Astrocyte (in vitro differentiated cells and primary cell): ENCODE results near the gene GADD45B. TPM values are rescaled to one million over a fixed set of nuclear protein-coding genes. Genes with fewer than 3 reads are reported as not detected.

Source experiments
- DNase-seq: peaks from one replicate; pipeline ENCODE4 v3.0.0-alpha.2; 2010; ENCODE audit warnings: low read depth
- FAIRE-seq: peaks from 2 replicates; lab custom pipeline; 2011; peaks lifted over from hg19 to GRCh38; lab: Jason Lieb, UNC
- H2AFZ ChIP-seq: 2 replicates; pipeline ENCODE4 v1.6.0; 2012; ENCODE audit warnings: low read depth, low read length, inconsistent platforms
- H3K27ac ChIP-seq: 2 replicates; pipeline ENCODE4 v1.5.1; 2011; ENCODE audit warnings: low read depth, low read length, inconsistent platforms
- H3K27me3 ChIP-seq: 2 replicates; pipeline ENCODE4 v1.6.0; 2011; ENCODE audit warnings: low read length, inconsistent platforms; ENCODE audit not compliant: insufficient read depth
- H3K36me3 ChIP-seq: 2 replicates; pipeline ENCODE4 v1.5.1; 2011; ENCODE audit warnings: low read length, inconsistent platforms; ENCODE audit not compliant: insufficient read depth
- H3K4me1 ChIP-seq: 2 replicates; pipeline ENCODE4 v1.5.1; 2011; ENCODE audit warnings: low read length, inconsistent platforms; ENCODE audit not compliant: insufficient read depth
- H3K4me2 ChIP-seq: 2 replicates; pipeline ENCODE4 v1.6.0; 2012; ENCODE audit warnings: low read length, inconsistent platforms
- H3K4me3 ChIP-seq: 2 replicates; pipeline ENCODE4 v1.5.1; 2011; ENCODE audit warnings: low read depth, mild to moderate bottlenecking, low read length, inconsistent platforms; ENCODE audit not compliant: insufficient read depth
- H3K79me2 ChIP-seq: 2 replicates; pipeline ENCODE4 v1.6.0; 2012; ENCODE audit warnings: mild to moderate bottlenecking, low read length, inconsistent platforms; ENCODE audit not compliant: insufficient read depth
- H3K9ac ChIP-seq: 2 replicates; pipeline ENCODE4 v1.6.0; 2012; ENCODE audit warnings: mild to moderate bottlenecking, low read length, inconsistent platforms
- H3K9me3 ChIP-seq: 2 replicates; pipeline ENCODE4 v1.5.1; 2012; ENCODE audit warnings: low read depth, mild to moderate bottlenecking, low read length, inconsistent platforms; ENCODE audit not compliant: insufficient read depth
- H4K20me1 ChIP-seq: 2 replicates; pipeline ENCODE4 v1.6.0; 2012; ENCODE audit warnings: low read length, inconsistent platforms; ENCODE audit not compliant: insufficient read depth
- H3K27ac Mint-ChIP-seq: one replicate; pipeline ENCODE4 v1.8.0; 2021; ENCODE audit warnings: mild to moderate bottlenecking, mixed read lengths; ENCODE audit not compliant: unreplicated experiment
- H3K27me3 Mint-ChIP-seq: one replicate; pipeline ENCODE4 v1.8.0; 2021; ENCODE audit warnings: low read depth, mixed read lengths; ENCODE audit not compliant: unreplicated experiment
- H3K36me3 Mint-ChIP-seq: one replicate; pipeline ENCODE4 v1.8.0; 2021; ENCODE audit warnings: low read depth, mixed read lengths; ENCODE audit not compliant: unreplicated experiment
- H3K4me1 Mint-ChIP-seq: one replicate; pipeline ENCODE4 v1.8.0; 2021; ENCODE audit warnings: low read depth, mixed read lengths; ENCODE audit not compliant: unreplicated experiment
- H3K4me3 Mint-ChIP-seq: one replicate; pipeline ENCODE4 v1.8.0; 2021; ENCODE audit warnings: mild to moderate bottlenecking, moderate library complexity, mixed read lengths; ENCODE audit not compliant: unreplicated experiment
- H3K9me3 Mint-ChIP-seq: one replicate; pipeline ENCODE4 v1.8.0; 2021; ENCODE audit warnings: mild to moderate bottlenecking, mixed read lengths; ENCODE audit not compliant: unreplicated experiment
- CTCF ChIP-seq: IDR thresholded peaks from 2 replicates; pipeline ENCODE4 v1.5.1; 2011; ENCODE audit warnings: low read depth, mild to moderate bottlenecking, inconsistent platforms, low read length, moderate library complexity; ENCODE audit not compliant: insufficient read depth
- EZH2 ChIP-seq: IDR thresholded peaks from 2 replicates; pipeline ENCODE4 v1.6.1; 2012; ENCODE audit warnings: mild to moderate bottlenecking, low read length, inconsistent platforms; ENCODE audit not compliant: insufficient read depth
- total RNA-seq: library from RNA; stranded (reverse); gene quantifications from 2 replicates; pipeline ENCODE4 v1.2.1, GENCODE V29; 2021

The GADD45B gene
- total RNA-seq, 1 donor from 2014 or later: 161 TPM

- FAIRE-seq (no peak), DNase-seq (no peak)
- Mint-ChIP-seq H3K4me3 (no peak overlapping the region), H3K9me3 (peaks cover 1% of the 10 kb centered on the region), H3K27me3 (no peaks in the 10 kb centered on the region), H3K27ac (no peak overlapping the region), H3K4me1 (peaks cover 3% of the 10 kb centered on the region), H3K36me3 (peaks cover 4% of the 10 kb centered on the region)
- Histone ChIP-seq H4K20me1 (peaks cover 80% of the 10 kb centered on the region), H3K4me1 (peaks cover 12% of the 10 kb centered on the region), H2AFZ (no peak overlapping the region), H3K4me3 (no peak overlapping the region), H3K79me2 (peaks cover 99% of the 10 kb centered on the region), H3K27me3 (no peaks in the 10 kb centered on the region), H3K27ac (no peak overlapping the region), H3K36me3 (peaks cover 3% of the 10 kb centered on the region), H3K9me3 (no peaks in the 10 kb centered on the region), H3K9ac (no peak overlapping the region), H3K4me2 (no peak overlapping the region)
- TF ChIP-seq EZH2: no peak
- TF ChIP-seq CTCF: no peak
These were observed 24.2 kb upstream of the GADD45B start for GRCh38 chr19:2451741-2452140.

GRCh38 chr19:2453431-2454025 lies 22.4 kb upstream of the GADD45B start:
- Histone ChIP-seq H4K20me1 (peaks cover 65% of the 10 kb centered on the region), H3K27ac (peak overlapping the region; percentile 56), H3K79me2 (peaks cover 90% of the 10 kb centered on the region), H3K4me3 (no peak overlapping the region), H3K9me3 (no peaks in the 10 kb centered on the region), H3K4me2 (peak overlapping the region; percentile 2), H2AFZ (no peak overlapping the region), H3K27me3 (no peaks in the 10 kb centered on the region), H3K9ac (no peak overlapping the region), H3K4me1 (peaks cover 12% of the 10 kb centered on the region), H3K36me3 (peaks cover 3% of the 10 kb centered on the region)
- Mint-ChIP-seq H3K4me3 (peak overlapping the region; percentile 40), H3K27me3 (no peaks in the 10 kb centered on the region), H3K27ac (no peak overlapping the region), H3K9me3 (peaks cover 1% of the 10 kb centered on the region), H3K36me3 (peaks cover 4% of the 10 kb centered on the region), H3K4me1 (peaks cover 5% of the 10 kb centered on the region)
- DNase-seq (no peak), FAIRE-seq (no peak)
- no peak for TF ChIP-seq EZH2
- TF ChIP-seq CTCF: no peak

DNA sequence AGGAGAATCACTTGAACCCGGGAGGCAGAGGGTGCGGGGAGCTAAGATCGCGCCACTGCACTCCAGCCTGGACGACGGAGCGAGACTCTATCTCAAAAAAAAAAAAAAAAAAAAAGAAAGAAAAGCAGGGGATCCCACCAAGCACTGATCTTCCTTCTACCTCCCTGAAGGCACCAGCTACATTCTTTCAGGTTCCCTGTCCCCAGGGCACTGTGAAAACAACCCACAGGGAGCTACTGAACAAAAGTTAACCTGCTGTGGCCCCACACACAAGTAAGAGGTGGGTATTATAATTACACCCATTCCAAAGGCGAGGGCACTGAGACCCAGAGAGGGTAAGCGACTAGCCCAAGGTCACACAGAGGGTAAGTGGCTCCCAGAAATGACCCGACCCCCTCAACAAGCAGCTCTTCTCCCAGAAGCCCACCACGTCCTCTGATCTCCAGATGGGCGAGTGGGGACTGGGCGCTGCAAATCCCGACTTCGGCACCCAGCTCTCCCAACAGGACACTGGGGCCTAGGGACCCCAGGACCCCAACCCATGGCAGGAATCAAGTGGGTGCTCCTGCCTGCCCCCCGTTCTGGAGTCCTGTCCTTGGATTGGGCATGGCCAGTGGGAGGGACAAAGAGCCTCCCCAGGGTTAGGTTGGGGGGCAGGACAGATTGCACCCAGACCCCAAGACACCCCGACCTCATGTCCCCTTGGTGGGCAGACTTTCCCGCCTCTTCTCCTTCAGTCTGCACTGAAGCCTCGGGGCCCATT lies 21.5 kb upstream of the GADD45B start:
- Mint-ChIP-seq H3K27me3 (no peaks in the 10 kb centered on the region), H3K27ac (peak overlapping the region; percentile 27), H3K4me3 (peak overlapping the region; percentile 90), H3K4me1 (peaks cover 5% of the 10 kb centered on the region), H3K36me3 (peaks cover 4% of the 10 kb centered on the region), H3K9me3 (peaks cover 1% of the 10 kb centered on the region)
- no peak overlapping the region for H3K4me3 ChIP-seq
- H4K20me1 ChIP-seq: peaks cover 57% of the 10 kb centered on the region
- H3K9me3 ChIP-seq: no peaks in the 10 kb centered on the region
- H3K36me3 ChIP-seq: peaks cover 3% of the 10 kb centered on the region
- H3K9ac ChIP-seq: no peak overlapping the region
- DNase-seq (no peak), FAIRE-seq (no peak)
- H2AFZ ChIP-seq: no peak overlapping the region
- H3K27ac ChIP-seq: no peak overlapping the region
- peak overlapping the region; percentile 94 for H3K4me2 ChIP-seq
- H3K79me2 ChIP-seq: peaks cover 82% of the 10 kb centered on the region
- H3K27me3 ChIP-seq: no peaks in the 10 kb centered on the region
- peaks cover 12% of the 10 kb centered on the region for H3K4me1 ChIP-seq
- no peak for TF ChIP-seq CTCF
- no peak for TF ChIP-seq EZH2
